Spinal cord (tissue), 10 donors: ENCODE measurements around the gene TEX264. TPM values are rescaled to one million over a fixed set of nuclear protein-coding genes. Genes with fewer than 3 reads are reported as not detected.
"Not testable (repeated sequence)": the region's sequence is repeated elsewhere in the genome, so short reads cannot be mapped to it uniquely, and the experiment has no call there.

Experiments
- DNase-seq, 6 donors: peaks; one replicate each; pipeline versions ENCODE4 v3.0.0 to v3.0.0-alpha.2; 2013 to 2015; ENCODE audit warnings: low spot score in 6 of 6, low read depth in 4 of 6
- H3K27ac ChIP-seq: one replicate; pipeline ENCODE4 v1.5.1; 2013; ENCODE audit warnings: low read depth, low read length, control low read depth
- H3K27me3 ChIP-seq: one replicate; pipeline ENCODE4 v1.6.1; 2013; ENCODE audit warnings: low read length; ENCODE audit not compliant: control insufficient read depth, insufficient read depth
- H3K36me3 ChIP-seq: one replicate; pipeline ENCODE4 v1.6.1; 2013; ENCODE audit warnings: low read length; ENCODE audit not compliant: control insufficient read depth, insufficient read depth
- H3K4me1 ChIP-seq: one replicate; pipeline ENCODE4 v1.6.1; 2013; ENCODE audit warnings: low read length; ENCODE audit not compliant: control insufficient read depth, insufficient read depth
- H3K4me3 ChIP-seq: one replicate; pipeline ENCODE4 v1.5.1; 2013; ENCODE audit warnings: low read depth, low read length, control low read depth
- H3K9me3 ChIP-seq: one replicate; pipeline ENCODE4 v1.6.1; 2013; ENCODE audit warnings: low read length; ENCODE audit not compliant: control insufficient read depth, insufficient read depth
- WGBS: methylation state at CpG from one replicate; pipeline ENCODE4 v1.1.5; 2013; ENCODE audit warnings: missing lambda C conversion rate; ENCODE audit not compliant: insufficient coverage; 5-methylcytosine and 5-hydroxymethylcytosine counted together
- polyA plus RNA-seq, 2 donors: library from polyadenylated mRNA; unstranded; fragments of 120-200 nt; gene quantifications; one replicate each; pipeline ENCODE4 v1.2.1, GENCODE V29; 2013; ENCODE audit not compliant: insufficient read length in 2 of 2
- total RNA-seq, 2 donors: library from RNA; depleted of rRNA in 1 of 2; stranded (reverse); fragments of 120-200 nt in 1 of 2; fragments of >200 nt in 1 of 2; gene quantifications; one replicate each; pipeline versions ENCODE4 v1.2.3 to v1.2.4, GENCODE V29; 2013 to 2014
- donor health status: healthy.

Gene TEX264
- total and polyA plus RNA-seq, 4 donors, result 24.7 to 58.0 (median 48.4) TPM

DNA sequence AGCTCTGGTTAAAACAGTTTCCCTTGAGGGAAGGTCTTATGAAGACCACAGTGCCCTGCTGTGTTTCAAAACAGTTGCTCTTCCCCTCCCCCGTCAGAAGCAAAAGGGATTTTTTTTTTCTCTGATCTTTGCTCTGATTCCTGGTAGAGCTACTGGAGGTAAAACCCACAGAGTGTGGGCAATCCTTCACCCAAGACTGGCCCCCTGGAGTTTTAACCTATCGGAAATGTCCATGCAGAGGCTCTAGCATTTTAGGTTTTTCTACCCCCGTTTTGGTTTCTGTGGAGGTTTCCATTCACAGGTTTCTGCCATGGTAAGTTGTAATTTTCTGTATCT lies 63.5 kb downstream of the TEX264 start:
- H3K27me3 ChIP-seq, result no peaks in the 10 kb centered on the region
- no peak overlapping the region for H3K4me3 ChIP-seq
- no peaks in the 10 kb centered on the region for H3K36me3 ChIP-seq
- DNase-seq, result no peak
- H3K27ac ChIP-seq, result no peak overlapping the region
- H3K9me3 ChIP-seq, result no peaks in the 10 kb centered on the region
- WGBS, result 60% methylated on average over 1 of the region's 3 CpGs
- H3K4me1 ChIP-seq, result no peaks in the 10 kb centered on the region

DNA sequence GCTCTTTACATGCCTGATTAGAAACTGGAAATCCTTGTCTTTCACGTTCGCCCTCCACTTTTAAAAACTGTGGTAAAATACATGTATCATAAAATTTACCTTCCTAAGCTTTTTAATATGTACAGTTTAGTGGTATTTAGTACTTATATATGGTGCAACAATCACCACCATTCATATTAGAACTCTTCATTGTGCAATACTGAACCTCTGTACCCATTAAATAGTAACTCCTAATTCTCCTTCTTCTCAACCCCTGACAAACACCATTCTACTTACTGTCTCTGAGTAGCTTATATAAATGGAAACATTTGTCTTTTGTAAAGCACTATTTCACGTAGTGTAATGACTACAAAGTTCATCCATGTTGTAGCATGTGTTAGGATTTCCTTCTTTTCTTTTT lies 64.0 kb downstream of the TEX264 start:
- H3K9me3 ChIP-seq, result no peaks in the 10 kb centered on the region
- no peaks in the 10 kb centered on the region for H3K36me3 ChIP-seq
- H3K4me1 ChIP-seq, result no peaks in the 10 kb centered on the region
- H3K27ac ChIP-seq, result no peak overlapping the region
- no peak for DNase-seq
- H3K4me3 ChIP-seq, result no peak overlapping the region
- WGBS, result no CpG with 5 or more reads among the region's 3 CpGs
- H3K27me3 ChIP-seq, result no peaks in the 10 kb centered on the region

DNA sequence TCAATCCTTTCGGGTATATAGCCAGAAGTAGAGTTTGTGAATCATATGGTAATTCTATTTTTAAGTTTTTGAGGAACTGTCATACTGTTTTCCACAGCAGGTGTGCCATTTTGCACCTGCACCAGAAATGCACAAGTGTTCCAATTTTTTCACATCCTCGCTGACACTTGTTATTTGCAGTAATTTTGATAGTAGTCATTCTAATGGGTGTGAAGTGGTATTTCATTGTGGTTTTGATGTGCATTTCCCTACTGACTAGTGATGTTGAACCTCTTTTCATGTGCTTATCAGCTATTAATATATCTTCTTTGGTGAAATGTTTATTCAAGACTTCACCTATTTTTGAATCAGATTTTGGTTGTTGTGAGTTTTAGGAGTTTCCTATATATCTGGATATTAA lies 64.9 kb downstream of the TEX264 start:
- H3K36me3 ChIP-seq, result no peaks in the 10 kb centered on the region
- H3K4me3 ChIP-seq, result no peak overlapping the region
- no CpG with 5 or more reads among the region's 2 CpGs for WGBS
- H3K9me3 ChIP-seq, result no peaks in the 10 kb centered on the region
- no peak for DNase-seq
- H3K4me1 ChIP-seq, result no peaks in the 10 kb centered on the region
- no peak overlapping the region for H3K27ac ChIP-seq
- no peaks in the 10 kb centered on the region for H3K27me3 ChIP-seq

DNA sequence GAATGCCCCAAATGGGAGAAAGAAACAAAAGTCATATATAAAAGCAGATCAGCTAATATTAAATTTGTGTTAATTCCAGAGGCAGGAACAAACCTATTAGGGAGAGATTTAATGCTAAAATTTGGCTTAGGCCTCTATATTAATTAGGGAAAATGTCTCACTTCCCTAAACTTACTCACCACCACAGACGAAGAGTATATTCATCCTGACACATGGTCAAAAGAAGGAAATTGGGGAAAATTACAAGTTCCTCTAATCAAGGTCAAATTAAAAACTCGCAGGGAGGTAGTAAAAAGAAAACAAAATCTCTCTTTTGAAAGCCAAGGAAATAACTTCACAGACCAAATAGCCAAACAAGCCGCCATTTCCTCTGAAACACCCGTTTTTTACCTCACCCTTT lies 68.1 kb downstream of the TEX264 start:
- WGBS, result no CpG with 5 or more reads among the region's 4 CpGs
- Histone ChIP-seq H3K27me3 (no peaks in the 10 kb centered on the region), H3K9me3 (no peaks in the 10 kb centered on the region), H3K4me3 (no peak overlapping the region), H3K27ac (no peak overlapping the region), H3K36me3 (no peaks in the 10 kb centered on the region), H3K4me1 (no peaks in the 10 kb centered on the region)
- no peak for DNase-seq

DNA sequence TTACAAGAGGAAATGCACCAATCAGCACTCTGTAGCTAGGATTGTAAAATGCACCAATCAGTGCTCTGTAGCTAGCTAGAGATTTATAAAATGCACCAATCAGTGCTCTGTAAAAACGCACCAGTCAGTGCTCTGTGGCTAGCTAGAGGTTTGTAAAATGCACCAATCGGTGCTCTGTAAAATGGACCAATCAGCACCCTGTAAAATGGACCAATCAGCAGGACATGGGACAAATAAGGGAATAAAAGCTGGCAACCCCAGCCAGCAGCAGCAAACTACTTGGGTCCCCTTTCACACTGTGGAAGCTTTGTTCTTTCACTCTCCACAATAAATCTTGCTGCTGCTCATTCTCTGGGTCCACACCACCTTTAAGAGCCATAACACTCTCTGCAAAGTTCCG lies 71.3 kb downstream of the TEX264 start:
- WGBS, result 94% methylated on average over 3 of the region's 3 CpGs
- not testable (repeated sequence) for H3K36me3 ChIP-seq, H3K4me3 ChIP-seq, H3K27ac ChIP-seq, H3K4me1 ChIP-seq, DNase-seq, H3K27me3 ChIP-seq, H3K9me3 ChIP-seq

DNA sequence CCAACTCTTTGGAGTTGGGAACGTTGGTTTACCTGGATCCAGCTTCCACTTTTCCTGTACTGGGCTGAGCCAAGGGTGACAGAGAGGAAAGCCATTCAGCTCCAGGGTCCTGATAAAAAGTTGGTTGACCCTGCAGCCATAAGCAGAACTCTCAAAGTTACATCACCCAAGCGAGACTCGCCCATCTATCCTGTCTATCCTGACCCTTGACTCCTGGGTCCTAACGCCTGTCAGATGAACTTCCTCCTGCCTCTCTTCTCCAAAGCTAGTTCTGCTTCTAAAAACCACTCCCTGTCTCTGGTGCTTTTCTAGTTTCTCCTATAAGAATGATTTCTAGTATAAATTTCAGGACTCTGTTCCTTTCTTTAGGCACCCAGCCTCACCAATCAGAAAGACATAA lies 71.9 kb downstream of the TEX264 start:
- H3K4me1 ChIP-seq, H3K27me3 ChIP-seq, DNase-seq, H3K36me3 ChIP-seq, H3K9me3 ChIP-seq, H3K27ac ChIP-seq, H3K4me3 ChIP-seq: not testable (repeated sequence)
- 75% methylated on average over 4 of the region's 4 CpGs for WGBS

DNA sequence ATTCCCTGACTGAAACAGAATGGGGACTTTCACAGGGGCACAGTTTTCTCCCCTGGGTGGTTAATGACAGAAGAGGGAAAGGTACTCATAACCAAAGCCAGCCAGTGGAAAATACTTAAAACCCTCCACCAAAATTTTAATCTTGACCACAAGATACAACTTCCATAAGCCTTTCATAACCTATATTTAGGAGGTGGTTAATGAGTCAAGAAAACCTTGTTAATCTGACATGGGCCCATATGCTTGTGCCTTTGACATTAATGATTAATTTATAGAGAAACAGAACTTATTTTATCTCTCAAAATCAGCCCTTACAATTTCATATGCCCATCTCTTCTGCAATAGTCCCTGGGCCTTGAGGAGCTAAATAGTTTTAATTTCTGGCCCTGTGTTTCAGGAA lies 76.8 kb downstream of the TEX264 start:
- Histone ChIP-seq H3K4me1 (no peaks in the 10 kb centered on the region), H3K4me3 (no peak overlapping the region), H3K27ac (no peak overlapping the region), H3K36me3 (no peaks in the 10 kb centered on the region), H3K9me3 (no peaks in the 10 kb centered on the region), H3K27me3 (no peaks in the 10 kb centered on the region)
- DNase-seq, result no peak

DNA sequence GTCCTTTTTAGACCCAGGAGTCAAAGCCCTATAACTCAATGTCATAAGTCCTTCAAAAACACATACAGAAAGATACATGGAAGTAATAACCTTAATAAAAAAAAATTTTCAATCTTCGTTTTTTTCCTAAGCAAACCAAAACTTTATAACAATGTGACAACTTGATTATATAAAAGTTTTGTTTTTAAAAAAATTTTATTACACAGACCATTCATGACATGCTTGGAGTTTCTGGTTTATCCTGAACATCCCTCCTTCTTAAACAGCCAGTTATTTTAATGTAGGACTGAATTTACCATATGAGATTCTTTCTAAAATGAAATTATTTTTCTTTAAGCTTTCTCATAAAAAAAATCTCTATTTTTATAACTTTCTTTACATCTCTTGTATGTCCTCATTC lies 77.3 kb downstream of the TEX264 start:
- no CpG with 5 or more reads among the region's 1 CpG for WGBS
- H3K9me3 ChIP-seq, result no peaks in the 10 kb centered on the region
- no peaks in the 10 kb centered on the region for H3K27me3 ChIP-seq
- DNase-seq, result no peak
- no peaks in the 10 kb centered on the region for H3K4me1 ChIP-seq
- H3K4me3 ChIP-seq, result no peak overlapping the region
- no peaks in the 10 kb centered on the region for H3K36me3 ChIP-seq
- no peak overlapping the region for H3K27ac ChIP-seq

DNA sequence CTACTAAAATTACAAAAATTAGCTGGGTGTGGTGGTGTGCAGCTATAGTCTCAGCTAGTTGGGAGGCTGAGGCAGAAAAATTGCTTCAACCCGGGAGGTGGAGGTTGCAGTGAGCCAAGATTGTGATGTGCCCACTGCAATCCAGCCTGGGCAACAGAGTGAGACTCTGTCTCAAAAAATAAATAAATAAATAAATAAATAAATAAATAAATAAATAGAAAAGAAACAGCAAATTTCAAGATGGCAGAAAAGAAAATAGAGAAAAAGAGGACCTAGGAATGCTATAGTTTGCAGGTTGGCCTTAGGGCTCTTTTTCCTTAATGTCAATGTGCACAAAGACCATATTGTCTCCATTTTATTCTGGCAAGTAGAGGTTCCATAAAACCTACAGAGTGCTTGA lies 79.8 kb downstream of the TEX264 start:
- Histone ChIP-seq H3K9me3 (no peaks in the 10 kb centered on the region), H3K36me3 (no peaks in the 10 kb centered on the region), H3K4me3 (no peak overlapping the region), H3K27me3 (no peaks in the 10 kb centered on the region), H3K27ac (no peak overlapping the region), H3K4me1 (no peaks in the 10 kb centered on the region)
- no peak for DNase-seq
- WGBS, result no CpG with 5 or more reads among the region's 1 CpG

DNA sequence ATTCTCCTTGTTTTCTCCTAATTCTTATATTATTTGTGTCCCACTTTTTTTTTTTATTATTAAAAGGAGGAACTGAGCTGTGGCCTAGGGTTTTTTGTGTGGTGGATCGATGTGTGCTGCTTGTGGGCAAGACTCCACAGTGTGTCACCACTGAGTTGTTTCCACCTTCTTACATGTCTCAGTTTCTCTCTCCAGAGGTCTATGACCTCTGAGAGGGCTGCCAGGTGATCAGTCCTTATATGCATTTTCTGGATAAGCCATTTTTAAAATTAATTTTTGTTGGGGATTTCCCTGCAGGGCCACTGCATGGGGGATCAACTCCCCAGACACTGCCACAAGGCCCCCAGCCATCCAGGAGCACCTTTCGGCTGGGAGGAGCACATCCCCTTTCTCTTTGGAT lies 80.2 kb downstream of the TEX264 start:
- no peak overlapping the region for H3K27ac ChIP-seq
- no peaks in the 10 kb centered on the region for H3K9me3 ChIP-seq
- WGBS, result no CpG with 5 or more reads among the region's 2 CpGs
- H3K4me3 ChIP-seq, result no peak overlapping the region
- H3K4me1 ChIP-seq, result no peaks in the 10 kb centered on the region
- H3K27me3 ChIP-seq, result no peaks in the 10 kb centered on the region
- H3K36me3 ChIP-seq, result no peaks in the 10 kb centered on the region
- DNase-seq, result no peak
